ENCODE data around the gene PEG3. TPM values are rescaled to one million over a fixed set of nuclear protein-coding genes. Genes with fewer than 3 reads are reported as not detected.

Gene PEG3
- total and polyA plus RNA-seq, 2 experiments from 2014 or later: not detected

DNA sequence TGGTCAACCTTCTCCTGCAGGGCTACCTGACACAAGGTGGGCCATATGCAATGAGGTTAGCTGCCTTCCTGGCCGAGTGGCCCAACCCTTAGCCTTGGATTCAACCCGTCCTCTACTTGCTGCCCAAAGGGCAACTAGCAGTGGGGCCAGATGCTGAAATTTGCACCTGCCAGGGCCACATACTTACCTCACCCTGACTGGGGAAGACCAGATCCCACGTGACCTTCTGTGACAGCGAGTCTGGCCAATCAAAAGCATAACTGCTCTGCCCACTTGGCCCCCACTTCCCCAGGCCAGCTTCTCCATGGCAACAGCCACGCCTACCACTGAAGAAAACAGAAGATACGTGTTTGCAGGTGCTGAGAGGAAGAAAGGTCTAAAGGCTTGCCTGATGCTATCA is 10.9 kb downstream of the PEG3 start:
- no peak overlapping the region for H3K4me3 ChIP-seq
- H4K20me1 ChIP-seq (ENCODE audit: insufficient read depth, poor library complexity, severe bottlenecking): no peaks in the 10 kb centered on the region
- TF ChIP-seq, protein P1, sequence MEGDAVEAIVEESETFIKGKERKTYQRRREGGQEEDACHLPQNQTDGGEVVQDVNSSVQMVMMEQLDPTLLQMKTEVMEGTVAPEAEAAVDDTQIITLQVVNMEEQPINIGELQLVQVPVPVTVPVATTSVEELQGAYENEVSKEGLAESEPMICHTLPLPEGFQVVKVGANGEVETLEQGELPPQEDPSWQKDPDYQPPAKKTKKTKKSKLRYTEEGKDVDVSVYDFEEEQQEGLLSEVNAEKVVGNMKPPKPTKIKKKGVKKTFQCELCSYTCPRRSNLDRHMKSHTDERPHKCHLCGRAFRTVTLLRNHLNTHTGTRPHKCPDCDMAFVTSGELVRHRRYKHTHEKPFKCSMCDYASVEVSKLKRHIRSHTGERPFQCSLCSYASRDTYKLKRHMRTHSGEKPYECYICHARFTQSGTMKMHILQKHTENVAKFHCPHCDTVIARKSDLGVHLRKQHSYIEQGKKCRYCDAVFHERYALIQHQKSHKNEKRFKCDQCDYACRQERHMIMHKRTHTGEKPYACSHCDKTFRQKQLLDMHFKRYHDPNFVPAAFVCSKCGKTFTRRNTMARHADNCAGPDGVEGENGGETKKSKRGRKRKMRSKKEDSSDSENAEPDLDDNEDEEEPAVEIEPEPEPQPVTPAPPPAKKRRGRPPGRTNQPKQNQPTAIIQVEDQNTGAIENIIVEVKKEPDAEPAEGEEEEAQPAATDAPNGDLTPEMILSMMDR (IDR thresholded peaks at IDR 0.05; ENCODE audit: poor library complexity): no peak
- TF ChIP-seq EZH2phosphoT487 (IDR thresholded peaks at IDR 0.05; ENCODE audit: low read depth, severe bottlenecking, unreplicated experiment): no peak
- TF ChIP-seq EZH2 (IDR thresholded peaks at IDR 0.05; ENCODE audit: borderline replicate concordance): no peak

DNA sequence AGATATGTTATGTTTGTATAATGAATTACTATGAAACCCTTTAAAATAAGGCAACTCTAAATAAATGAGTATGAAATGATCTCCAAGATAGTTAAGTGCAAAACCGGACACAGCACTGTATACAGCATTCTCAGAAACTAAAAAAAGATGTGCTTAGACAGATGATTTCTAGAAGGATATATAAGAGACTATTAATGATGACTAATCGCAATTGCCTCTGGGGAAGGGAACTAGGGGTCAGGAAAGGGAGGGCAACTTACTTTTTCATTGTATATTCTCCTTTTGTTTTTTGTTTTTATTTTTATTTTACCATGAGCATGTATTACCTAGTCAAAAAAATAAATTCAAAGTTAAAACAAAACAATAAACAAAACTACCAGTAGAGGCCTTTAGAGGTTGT is 12.8 kb downstream of the PEG3 start:
- no peaks in the 10 kb centered on the region for H3K9me2 ChIP-seq (replicated peaks; ENCODE audit: insufficient read depth)
- TF ChIP-seq EZH2phosphoT487 (IDR thresholded peaks at IDR 0.05; ENCODE audit: low read depth, severe bottlenecking, unreplicated experiment) (no peak), EZH2 (IDR thresholded peaks at IDR 0.05; ENCODE audit: borderline replicate concordance) (no peak)
- TF ChIP-seq, protein P1 (IDR thresholded peaks at IDR 0.05; ENCODE audit: poor library complexity): no peak
- WGBS (ENCODE audit: low lambda C conversion rate, missing lambda C conversion rate): 49% methylated on average over 2 of the region's 2 CpGs
- DNase-seq (ENCODE audit: low spot score): no peak
- H3K27me3 ChIP-seq: no peaks in the 10 kb centered on the region
- no peaks in the 10 kb centered on the region for H3K4me1 ChIP-seq (ENCODE audit: insufficient read depth)
- no peaks in the 10 kb centered on the region for H3K9me3 ChIP-seq (ENCODE audit: low read depth)
- H3K4me2 ChIP-seq: no peak overlapping the region
- H3K4me3 ChIP-seq: no peak overlapping the region
- no peak overlapping the region for H3K27ac ChIP-seq
- H3K79me2 ChIP-seq: no peaks in the 10 kb centered on the region
- H4K20me1 ChIP-seq (ENCODE audit: insufficient read depth, poor library complexity, severe bottlenecking): no peaks in the 10 kb centered on the region
- no peaks in the 10 kb centered on the region for H3K36me3 ChIP-seq (replicated peaks; ENCODE audit: insufficient read depth, low read depth)
- H2AFZ ChIP-seq: no peak overlapping the region

More for the DNA sequence above, 10.9 kb downstream of the PEG3 start:
- no peaks in the 10 kb centered on the region for H3K9me2 ChIP-seq (replicated peaks; ENCODE audit: insufficient read depth)
- H3K79me2 ChIP-seq: no peaks in the 10 kb centered on the region
- 55% methylated on average over 6 of the region's 6 CpGs for WGBS (ENCODE audit: low lambda C conversion rate, missing lambda C conversion rate)
- no peaks in the 10 kb centered on the region for H3K36me3 ChIP-seq (replicated peaks; ENCODE audit: insufficient read depth, low read depth)
- no peak for DNase-seq (ENCODE audit: low spot score)
- no peaks in the 10 kb centered on the region for H3K9me3 ChIP-seq (ENCODE audit: low read depth)
- H3K4me2 ChIP-seq: no peak overlapping the region
- no peak overlapping the region for H2AFZ ChIP-seq
- H3K4me1 ChIP-seq (ENCODE audit: insufficient read depth): no peaks in the 10 kb centered on the region
- H3K27ac ChIP-seq: no peak overlapping the region
- no peaks in the 10 kb centered on the region for H3K27me3 ChIP-seq

DNA sequence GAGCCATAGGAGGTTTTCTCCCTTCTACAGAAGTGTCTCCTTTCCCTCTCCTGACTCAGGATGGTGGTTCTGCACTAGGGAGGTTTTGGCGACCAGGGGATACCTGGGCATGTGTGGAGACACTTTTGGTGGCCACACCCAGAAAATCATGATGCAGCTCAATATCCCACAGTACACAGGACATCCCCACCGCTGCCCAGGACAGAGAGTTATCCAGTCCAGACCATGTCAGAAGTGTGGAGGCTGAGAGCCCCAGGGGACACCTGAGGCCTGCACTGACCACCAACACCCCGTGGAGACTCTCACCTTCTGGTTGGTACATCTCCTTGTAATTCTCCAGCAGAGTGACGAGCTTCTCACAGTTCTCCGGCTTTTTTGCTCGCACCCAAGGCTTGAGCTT is 16.6 kb downstream of the PEG3 start:
- Histone ChIP-seq H3K36me3 (replicated peaks; ENCODE audit: insufficient read depth, low read depth) (no peaks in the 10 kb centered on the region), H3K9me3 (ENCODE audit: low read depth) (no peaks in the 10 kb centered on the region), H3K9me2 (replicated peaks; ENCODE audit: insufficient read depth) (no peaks in the 10 kb centered on the region), H2AFZ (no peak overlapping the region), H3K27me3 (no peaks in the 10 kb centered on the region), H4K20me1 (ENCODE audit: insufficient read depth, poor library complexity, severe bottlenecking) (no peaks in the 10 kb centered on the region), H3K4me2 (no peak overlapping the region), H3K79me2 (no peaks in the 10 kb centered on the region), H3K27ac (no peak overlapping the region), H3K4me1 (ENCODE audit: insufficient read depth) (no peaks in the 10 kb centered on the region), H3K4me3 (no peak overlapping the region)
- TF ChIP-seq EZH2 (IDR thresholded peaks at IDR 0.05; ENCODE audit: borderline replicate concordance) (no peak), EZH2phosphoT487 (IDR thresholded peaks at IDR 0.05; ENCODE audit: low read depth, severe bottlenecking, unreplicated experiment) (no peak)
- TF ChIP-seq, protein P1 (IDR thresholded peaks at IDR 0.05; ENCODE audit: poor library complexity): no peak
- 66% methylated on average over 6 of the region's 6 CpGs for WGBS (ENCODE audit: low lambda C conversion rate, missing lambda C conversion rate)
- no peak for DNase-seq (ENCODE audit: low spot score)

DNA sequence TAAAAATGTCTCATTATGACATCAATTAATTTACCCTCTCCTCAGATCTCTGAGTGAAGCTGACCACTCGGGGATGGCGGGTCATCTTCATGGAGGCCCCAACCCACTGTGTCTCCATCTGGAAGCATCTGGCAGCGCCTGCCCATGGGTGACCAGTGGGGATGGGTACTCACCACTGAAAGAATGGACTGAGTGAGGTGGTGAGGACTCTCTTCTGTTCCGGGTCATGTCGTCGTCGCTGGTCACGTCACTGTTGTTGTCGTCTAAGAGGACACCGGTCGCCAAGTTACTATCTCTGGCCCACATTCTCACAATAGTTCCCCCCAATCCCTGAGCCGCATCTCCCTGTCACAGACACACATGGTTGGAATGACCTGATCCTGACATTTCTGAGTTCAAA is 17.1 kb downstream of the PEG3 start:
- no peak overlapping the region for H3K27ac ChIP-seq
- no peak overlapping the region for H3K4me2 ChIP-seq
- H3K36me3 ChIP-seq (replicated peaks; ENCODE audit: insufficient read depth, low read depth): no peaks in the 10 kb centered on the region
- no peak overlapping the region for H3K4me3 ChIP-seq
- no peaks in the 10 kb centered on the region for H3K9me3 ChIP-seq (ENCODE audit: low read depth)
- H3K9me2 ChIP-seq (replicated peaks; ENCODE audit: insufficient read depth): no peaks in the 10 kb centered on the region
- WGBS (ENCODE audit: low lambda C conversion rate, missing lambda C conversion rate): 87% methylated on average over 12 of the region's 12 CpGs
- H3K4me1 ChIP-seq (ENCODE audit: insufficient read depth): no peaks in the 10 kb centered on the region
- H3K27me3 ChIP-seq: no peaks in the 10 kb centered on the region
- no peak overlapping the region for H2AFZ ChIP-seq
- no peak for TF ChIP-seq EZH2 (IDR thresholded peaks at IDR 0.05; ENCODE audit: borderline replicate concordance)
- TF ChIP-seq, protein P1 (IDR thresholded peaks at IDR 0.05; ENCODE audit: poor library complexity): no peak
- TF ChIP-seq EZH2phosphoT487 (IDR thresholded peaks at IDR 0.05; ENCODE audit: low read depth, severe bottlenecking, unreplicated experiment): no peak
- H4K20me1 ChIP-seq (ENCODE audit: insufficient read depth, poor library complexity, severe bottlenecking): no peaks in the 10 kb centered on the region
- no peaks in the 10 kb centered on the region for H3K79me2 ChIP-seq
- DNase-seq (ENCODE audit: low spot score): no peak
